Measurements from ENCODE around the gene RPL35. TPM values are rescaled to one million over a fixed set of nuclear protein-coding genes. Genes with fewer than 3 reads are reported as not detected.
A peak's percentile ranks its signal among the peaks of the same experiment; 100 is the strongest.

The RPL35 gene
- total RNA-seq, 1 donor from 2014 or later: 812 TPM

DNA sequence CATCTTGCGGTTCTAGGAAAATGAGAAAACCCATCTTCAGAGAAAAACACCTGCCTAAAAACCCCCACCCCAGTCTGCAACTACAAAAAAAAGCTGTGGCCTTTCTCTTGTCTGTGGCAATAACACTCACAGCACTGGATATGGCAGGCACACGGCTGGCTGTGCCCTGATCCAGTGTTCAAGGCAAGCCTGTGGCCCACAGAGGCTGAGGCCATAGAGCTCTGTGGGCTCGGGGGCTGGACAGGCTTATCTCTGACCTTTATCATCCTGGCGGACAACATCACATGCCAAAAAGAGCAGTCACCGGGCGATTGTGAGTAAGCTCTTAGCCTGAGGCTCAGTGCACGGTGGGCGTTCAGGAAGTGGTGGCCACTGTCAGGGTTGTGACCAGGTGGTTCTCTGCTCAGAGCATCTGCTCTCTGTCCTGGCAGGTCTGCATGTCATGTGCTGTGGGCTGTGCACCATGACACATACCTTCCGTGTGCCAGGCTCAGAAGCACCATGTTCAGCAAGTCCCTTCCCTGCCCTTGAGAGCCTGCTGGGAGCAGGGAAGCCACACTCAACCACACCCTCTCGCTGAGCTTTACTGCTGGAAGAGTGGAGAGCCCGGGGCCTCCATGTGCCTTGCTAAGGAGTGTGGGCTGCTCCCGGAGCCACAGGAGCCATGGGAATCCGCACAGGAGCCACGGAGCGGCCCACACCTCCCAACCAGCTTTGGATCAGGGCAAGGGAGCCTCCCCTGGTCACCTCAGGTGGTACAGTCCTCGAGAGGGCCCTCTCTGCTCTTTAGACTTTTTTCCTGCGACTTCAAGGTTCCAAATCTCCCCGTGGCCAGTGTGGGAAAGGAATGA lies 43.1 kb downstream of the RPL35 start:
- TF ChIP-seq, protein P1, sequence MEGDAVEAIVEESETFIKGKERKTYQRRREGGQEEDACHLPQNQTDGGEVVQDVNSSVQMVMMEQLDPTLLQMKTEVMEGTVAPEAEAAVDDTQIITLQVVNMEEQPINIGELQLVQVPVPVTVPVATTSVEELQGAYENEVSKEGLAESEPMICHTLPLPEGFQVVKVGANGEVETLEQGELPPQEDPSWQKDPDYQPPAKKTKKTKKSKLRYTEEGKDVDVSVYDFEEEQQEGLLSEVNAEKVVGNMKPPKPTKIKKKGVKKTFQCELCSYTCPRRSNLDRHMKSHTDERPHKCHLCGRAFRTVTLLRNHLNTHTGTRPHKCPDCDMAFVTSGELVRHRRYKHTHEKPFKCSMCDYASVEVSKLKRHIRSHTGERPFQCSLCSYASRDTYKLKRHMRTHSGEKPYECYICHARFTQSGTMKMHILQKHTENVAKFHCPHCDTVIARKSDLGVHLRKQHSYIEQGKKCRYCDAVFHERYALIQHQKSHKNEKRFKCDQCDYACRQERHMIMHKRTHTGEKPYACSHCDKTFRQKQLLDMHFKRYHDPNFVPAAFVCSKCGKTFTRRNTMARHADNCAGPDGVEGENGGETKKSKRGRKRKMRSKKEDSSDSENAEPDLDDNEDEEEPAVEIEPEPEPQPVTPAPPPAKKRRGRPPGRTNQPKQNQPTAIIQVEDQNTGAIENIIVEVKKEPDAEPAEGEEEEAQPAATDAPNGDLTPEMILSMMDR (IDR thresholded peaks at IDR 0.05): no peak
- ATAC-seq: peak; percentile 50 to 53
- Histone ChIP-seq H3K4me3 (no peak overlapping the region), H3K27ac (no peak overlapping the region), H3K36me3 (no peaks in the 10 kb centered on the region), H3K4me1 (no peaks in the 10 kb centered on the region), H3K27me3 (ENCODE audit: low read depth) (no peaks in the 10 kb centered on the region), H3K9me3 (no peaks in the 10 kb centered on the region)
- peak; percentile 43 for DNase-seq
- intact Hi-C loops (cut with DNase I): no loop called here

DNA sequence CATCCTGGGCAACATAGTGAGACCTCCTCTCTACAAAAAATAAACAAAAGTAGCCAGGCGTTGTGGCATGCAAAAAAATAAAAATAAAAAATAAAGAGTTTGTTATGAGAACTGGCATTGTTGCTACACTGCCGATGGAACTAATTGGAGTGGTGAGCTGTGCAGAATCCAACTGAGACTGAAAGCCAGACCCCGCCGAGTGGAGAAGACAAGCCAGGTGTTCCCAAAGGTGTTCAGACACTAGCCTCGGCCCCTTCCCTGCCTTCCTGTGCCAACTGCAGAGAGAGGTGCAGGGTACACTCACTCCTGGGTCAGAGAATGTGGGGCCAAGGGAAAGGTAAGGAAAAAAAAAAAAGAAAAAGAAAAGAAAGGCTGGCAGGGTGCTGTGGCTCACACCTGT lies 46.2 kb downstream of the RPL35 start:
- Histone ChIP-seq H3K9me3 (no peaks in the 10 kb centered on the region), H3K4me1 (peaks cover 12% of the 10 kb centered on the region), H3K4me3 (no peak overlapping the region), H3K27me3 (ENCODE audit: low read depth) (no peaks in the 10 kb centered on the region), H3K27ac (no peak overlapping the region), H3K36me3 (no peaks in the 10 kb centered on the region)
- TF ChIP-seq, protein P1 (IDR thresholded peaks at IDR 0.05): no peak
- intact Hi-C loops (cut with DNase I): no loop called here
- DNase-seq (peak; percentile 3), ATAC-seq (no peak)

DNA sequence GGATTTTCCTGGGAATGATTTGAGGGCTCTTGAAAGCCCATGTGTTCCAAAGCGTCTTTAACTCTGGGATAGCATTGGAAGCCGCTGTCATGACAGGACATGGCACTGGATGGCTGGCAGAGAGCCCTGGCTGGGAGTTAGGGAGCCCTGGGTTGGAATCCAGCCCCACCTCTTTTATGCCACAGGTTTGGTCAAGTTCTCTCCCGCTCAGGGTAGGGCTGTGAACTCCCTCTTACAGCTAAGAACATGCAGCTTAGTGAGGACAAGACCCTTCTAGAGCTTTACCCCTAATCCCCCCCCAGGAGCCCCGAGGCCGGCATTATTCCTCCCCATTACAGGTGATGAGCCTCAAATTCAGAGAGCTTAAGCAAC lies 47.6 kb downstream of the RPL35 start:
- Histone ChIP-seq H3K27me3 (ENCODE audit: low read depth) (no peaks in the 10 kb centered on the region), H3K36me3 (no peaks in the 10 kb centered on the region), H3K27ac (no peak overlapping the region), H3K4me1 (peaks cover 12% of the 10 kb centered on the region), H3K9me3 (no peaks in the 10 kb centered on the region), H3K4me3 (no peak overlapping the region)
- intact Hi-C loops (cut with DNase I): no loop called here
- DNase-seq (peak; percentile 25), ATAC-seq (no peak)
- TF ChIP-seq, protein P1 (IDR thresholded peaks at IDR 0.05): no peak

DNA sequence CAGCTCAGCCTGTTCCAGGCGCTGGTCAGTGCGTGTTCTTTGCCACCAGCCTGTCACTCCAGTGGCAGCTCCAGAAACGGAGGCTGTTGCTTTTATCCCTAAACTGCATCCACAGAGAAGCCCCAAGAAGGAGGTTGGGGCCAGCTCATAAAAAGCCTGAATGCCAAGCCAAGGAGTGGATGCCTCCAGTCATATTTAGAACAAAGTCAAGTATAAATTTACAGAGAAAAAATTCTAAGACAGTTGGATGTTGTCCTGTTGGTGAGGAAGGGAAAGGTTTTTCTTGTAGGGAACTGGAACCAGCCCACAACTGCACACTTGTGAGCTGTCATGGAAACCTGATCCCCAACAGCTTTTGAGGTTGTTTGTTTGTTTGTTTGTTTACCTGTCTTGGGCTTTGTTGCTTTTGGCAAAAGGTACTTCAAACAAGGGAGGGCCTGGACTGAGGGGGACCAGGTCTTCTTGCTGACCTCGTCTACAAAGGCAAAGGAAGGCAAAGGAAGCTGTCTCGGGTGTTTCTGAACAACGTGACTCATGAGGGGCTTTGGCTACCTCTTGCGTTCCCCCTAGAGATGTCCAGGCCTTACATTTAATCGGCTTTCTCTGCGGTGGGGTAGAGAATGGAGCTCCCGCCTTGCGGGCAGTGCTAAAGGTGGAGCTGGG lies 48.1 kb downstream of the RPL35 start:
- Histone ChIP-seq H3K27ac (no peak overlapping the region), H3K4me3 (no peak overlapping the region), H3K9me3 (no peaks in the 10 kb centered on the region), H3K4me1 (peaks cover 12% of the 10 kb centered on the region), H3K27me3 (ENCODE audit: low read depth) (no peaks in the 10 kb centered on the region), H3K36me3 (no peaks in the 10 kb centered on the region)
- intact Hi-C loops (cut with DNase I): no loop called here
- DNase-seq (peak; percentile 6), ATAC-seq (no peak)
- TF ChIP-seq, protein P1 (IDR thresholded peaks at IDR 0.05): no peak

DNA sequence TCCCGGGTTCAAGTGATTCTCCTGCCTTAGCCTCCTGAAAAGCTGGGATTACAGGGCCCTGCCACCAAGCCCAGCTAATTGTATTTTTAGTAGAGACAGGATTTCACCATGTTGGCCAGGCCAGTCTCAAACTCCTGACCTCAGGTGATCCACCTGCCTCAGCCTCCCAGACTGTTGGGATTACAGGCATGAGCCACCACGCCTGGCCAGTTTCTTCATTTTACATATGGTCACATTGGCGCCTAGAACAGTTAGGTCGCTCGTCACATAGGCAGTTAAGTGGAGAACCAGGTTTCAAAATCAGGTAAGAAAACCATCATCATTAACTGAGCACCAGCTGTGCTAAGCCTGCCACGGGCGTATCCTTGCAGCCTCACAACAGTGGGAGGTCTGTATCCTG lies 48.7 kb downstream of the RPL35 start:
- intact Hi-C loops (cut with DNase I): no loop called here
- no peaks in the 10 kb centered on the region for H3K27me3 ChIP-seq (ENCODE audit: low read depth)
- TF ChIP-seq, protein P1 (IDR thresholded peaks at IDR 0.05): no peak
- H3K27ac ChIP-seq: no peak overlapping the region
- no peak for ATAC-seq
- H3K4me3 ChIP-seq: no peak overlapping the region
- H3K36me3 ChIP-seq: no peaks in the 10 kb centered on the region
- H3K4me1 ChIP-seq: peaks cover 12% of the 10 kb centered on the region
- H3K9me3 ChIP-seq: no peaks in the 10 kb centered on the region
- no peak for DNase-seq

All from lower lobe of right lung (tissue), 2 donors.